Measurements from ENCODE around the gene MPHOSPH9. TPM values are rescaled to one million over a fixed set of nuclear protein-coding genes. Genes with fewer than 3 reads are reported as not detected.
"Not testable (repeated sequence)": the region's sequence is repeated elsewhere in the genome, so short reads cannot be mapped to it uniquely, and the experiment has no call there.

Gene MPHOSPH9
- total RNA-seq, 1 donor = 61.3 TPM

DNA sequence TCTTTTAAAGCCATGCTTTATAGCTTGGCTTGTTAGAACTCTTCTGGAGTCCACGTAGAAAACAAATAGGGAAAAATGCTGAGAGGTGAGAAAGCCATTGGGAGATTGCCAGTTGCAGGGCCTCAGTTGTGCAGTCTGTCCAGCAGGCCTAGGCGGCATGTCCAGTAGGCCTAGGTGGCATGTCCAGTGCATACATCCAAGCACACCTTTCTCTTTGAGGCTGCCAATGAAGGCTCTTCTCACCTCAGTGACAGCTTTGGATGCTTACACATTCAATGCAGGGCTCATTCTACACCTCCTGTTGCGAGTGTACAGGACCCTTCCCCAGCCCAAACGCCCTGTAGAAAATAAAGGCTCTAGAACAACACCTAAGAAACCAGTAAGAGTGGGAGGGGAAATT, 25.7 kb upstream of the MPHOSPH9 start:
- DNase-seq (ENCODE audit: low read depth) = no peak
- no peak overlapping the region for H3K4me3 ChIP-seq (ENCODE audit: low read depth, low read length)
- TF ChIP-seq, protein P1, sequence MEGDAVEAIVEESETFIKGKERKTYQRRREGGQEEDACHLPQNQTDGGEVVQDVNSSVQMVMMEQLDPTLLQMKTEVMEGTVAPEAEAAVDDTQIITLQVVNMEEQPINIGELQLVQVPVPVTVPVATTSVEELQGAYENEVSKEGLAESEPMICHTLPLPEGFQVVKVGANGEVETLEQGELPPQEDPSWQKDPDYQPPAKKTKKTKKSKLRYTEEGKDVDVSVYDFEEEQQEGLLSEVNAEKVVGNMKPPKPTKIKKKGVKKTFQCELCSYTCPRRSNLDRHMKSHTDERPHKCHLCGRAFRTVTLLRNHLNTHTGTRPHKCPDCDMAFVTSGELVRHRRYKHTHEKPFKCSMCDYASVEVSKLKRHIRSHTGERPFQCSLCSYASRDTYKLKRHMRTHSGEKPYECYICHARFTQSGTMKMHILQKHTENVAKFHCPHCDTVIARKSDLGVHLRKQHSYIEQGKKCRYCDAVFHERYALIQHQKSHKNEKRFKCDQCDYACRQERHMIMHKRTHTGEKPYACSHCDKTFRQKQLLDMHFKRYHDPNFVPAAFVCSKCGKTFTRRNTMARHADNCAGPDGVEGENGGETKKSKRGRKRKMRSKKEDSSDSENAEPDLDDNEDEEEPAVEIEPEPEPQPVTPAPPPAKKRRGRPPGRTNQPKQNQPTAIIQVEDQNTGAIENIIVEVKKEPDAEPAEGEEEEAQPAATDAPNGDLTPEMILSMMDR (IDR thresholded peaks at IDR 0.05; ENCODE audit: insufficient read depth, low read depth, low read length) = no peak

DNA sequence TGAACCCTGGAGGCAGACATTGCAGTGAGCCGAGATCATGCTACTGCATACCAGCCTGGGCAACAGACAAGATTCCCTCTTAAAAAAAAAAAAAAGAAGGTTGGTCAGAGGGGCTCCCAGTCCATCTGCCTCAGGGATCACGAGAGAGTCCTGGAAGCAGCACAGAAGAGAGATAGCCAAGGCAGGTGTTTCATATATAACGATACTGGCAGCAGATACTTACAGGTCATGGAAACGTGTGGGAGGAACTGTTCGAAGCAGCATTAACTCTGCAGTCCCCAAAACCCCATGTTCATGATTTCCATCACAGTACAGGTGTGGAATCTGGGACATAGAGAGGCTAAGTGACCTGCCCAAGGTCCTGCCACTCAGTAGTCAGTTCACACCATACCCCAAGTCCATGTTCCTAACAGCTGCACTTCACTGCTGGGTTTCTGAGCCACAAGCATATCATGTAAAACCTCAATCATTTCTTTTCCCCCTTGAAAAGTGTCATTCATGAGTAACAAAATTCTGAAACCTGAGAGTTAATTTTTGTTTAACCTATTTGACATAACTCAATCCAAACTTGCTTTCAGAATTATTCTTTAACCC, 22.0 kb upstream of the MPHOSPH9 start:
- H3K4me3 ChIP-seq (ENCODE audit: low read depth, low read length) = no peak overlapping the region
- TF ChIP-seq, protein P1 (IDR thresholded peaks at IDR 0.05; ENCODE audit: insufficient read depth, low read depth, low read length) = no peak
- no peak for DNase-seq (ENCODE audit: low read depth)

DNA sequence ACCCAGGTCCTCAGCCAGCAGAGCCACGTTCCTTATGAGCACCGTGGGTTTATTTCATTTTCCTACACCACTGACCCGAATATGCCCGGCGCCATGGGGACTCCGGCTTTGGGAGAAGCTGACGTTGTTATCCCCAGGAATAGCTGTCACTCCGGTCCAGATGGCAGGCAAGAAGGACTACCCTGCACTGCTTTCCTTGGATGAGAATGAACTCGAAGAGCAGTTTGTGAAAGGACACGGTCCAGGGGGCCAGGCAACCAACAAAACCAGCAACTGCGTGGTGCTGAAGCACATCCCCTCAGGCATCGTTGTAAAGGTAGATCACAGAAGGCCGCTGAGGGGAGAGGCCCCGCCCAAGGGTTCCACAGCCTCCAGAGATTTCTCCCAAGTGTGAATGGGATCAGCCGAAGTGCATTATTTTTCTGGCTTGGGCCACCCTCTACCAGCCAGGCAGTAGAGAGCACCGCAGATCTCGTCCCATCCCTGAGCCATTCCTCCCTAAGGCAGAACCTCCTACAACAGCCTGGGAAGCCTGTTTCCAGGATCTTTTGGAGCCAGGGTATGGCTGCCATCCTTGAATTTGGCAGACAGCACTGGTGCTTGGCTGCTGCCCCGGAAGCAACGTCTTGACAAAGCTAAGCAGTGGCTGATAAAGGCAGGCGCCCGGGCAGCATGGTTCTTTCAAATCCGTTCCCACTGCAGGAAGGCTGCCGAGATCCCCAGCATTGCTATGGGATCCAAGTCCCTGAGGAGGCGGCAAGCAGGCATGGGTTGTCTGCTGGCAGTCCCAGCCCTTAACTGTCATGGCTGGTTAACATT, 20.9 kb upstream of the MPHOSPH9 start:
- H3K4me3 ChIP-seq (ENCODE audit: low read depth, low read length) = no peak overlapping the region
- no peak for DNase-seq (ENCODE audit: low read depth)
- TF ChIP-seq, protein P1 (IDR thresholded peaks at IDR 0.05; ENCODE audit: insufficient read depth, low read depth, low read length) = no peak

DNA sequence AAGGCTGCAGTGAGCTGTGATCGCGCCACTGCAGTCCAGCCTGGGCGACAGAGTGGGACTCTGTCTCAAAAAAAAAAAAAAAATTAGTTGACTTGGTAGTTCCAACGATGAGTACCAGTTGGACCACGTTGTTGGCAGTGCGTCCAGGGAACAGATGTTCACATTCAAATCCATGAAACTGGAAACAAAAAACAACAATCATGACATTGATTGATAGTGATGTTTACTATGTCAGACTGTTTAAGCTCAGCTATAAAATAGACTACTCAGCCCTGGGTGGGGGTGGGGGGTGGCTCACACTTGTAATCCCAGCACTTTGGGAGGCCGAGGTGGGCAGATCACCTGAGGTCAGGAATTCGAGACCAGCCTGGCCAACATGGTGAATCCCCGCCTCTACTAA, 19.4 kb upstream of the MPHOSPH9 start:
- not testable (repeated sequence) for DNase-seq (ENCODE audit: low read depth); H3K4me3 ChIP-seq (ENCODE audit: low read depth, low read length)

DNA sequence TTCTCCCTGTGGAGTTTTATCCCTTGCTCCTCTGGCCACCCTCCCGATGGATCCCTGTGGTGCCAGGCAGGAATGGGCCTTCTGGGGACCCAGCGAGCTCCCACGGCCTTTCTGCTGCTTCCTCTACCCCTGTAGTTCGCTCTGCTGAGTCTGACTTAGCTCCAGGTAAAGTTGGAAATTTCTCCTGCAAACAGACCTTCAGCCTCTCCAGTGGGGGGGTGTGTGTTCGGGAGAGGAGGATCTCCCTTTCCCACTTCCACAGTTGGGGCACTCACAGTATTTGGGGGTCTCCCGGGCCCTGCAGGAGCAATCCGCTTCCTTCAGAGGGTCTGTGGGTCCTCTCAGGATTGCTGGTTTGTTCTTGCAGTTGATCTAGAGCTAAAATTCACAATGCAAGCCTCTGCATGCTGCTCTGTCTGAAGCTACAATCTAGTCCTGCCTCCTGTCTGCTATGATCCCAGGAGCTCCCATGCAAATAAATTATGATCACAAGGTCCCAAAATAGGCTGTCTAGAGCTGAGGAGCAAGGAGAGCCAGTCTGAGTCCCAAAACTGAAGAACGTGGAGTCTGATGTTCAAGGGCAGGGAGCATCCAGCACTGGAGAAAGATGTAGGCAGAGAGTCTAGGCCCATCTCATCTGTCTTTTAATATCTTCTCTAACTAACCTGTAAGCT, 18.6 kb upstream of the MPHOSPH9 start:
- TF ChIP-seq, protein P1 (IDR thresholded peaks at IDR 0.05; ENCODE audit: insufficient read depth, low read depth, low read length) = no peak
- DNase-seq (ENCODE audit: low read depth) = no peak
- H3K4me3 ChIP-seq (ENCODE audit: low read depth, low read length) = no peak overlapping the region

DNA sequence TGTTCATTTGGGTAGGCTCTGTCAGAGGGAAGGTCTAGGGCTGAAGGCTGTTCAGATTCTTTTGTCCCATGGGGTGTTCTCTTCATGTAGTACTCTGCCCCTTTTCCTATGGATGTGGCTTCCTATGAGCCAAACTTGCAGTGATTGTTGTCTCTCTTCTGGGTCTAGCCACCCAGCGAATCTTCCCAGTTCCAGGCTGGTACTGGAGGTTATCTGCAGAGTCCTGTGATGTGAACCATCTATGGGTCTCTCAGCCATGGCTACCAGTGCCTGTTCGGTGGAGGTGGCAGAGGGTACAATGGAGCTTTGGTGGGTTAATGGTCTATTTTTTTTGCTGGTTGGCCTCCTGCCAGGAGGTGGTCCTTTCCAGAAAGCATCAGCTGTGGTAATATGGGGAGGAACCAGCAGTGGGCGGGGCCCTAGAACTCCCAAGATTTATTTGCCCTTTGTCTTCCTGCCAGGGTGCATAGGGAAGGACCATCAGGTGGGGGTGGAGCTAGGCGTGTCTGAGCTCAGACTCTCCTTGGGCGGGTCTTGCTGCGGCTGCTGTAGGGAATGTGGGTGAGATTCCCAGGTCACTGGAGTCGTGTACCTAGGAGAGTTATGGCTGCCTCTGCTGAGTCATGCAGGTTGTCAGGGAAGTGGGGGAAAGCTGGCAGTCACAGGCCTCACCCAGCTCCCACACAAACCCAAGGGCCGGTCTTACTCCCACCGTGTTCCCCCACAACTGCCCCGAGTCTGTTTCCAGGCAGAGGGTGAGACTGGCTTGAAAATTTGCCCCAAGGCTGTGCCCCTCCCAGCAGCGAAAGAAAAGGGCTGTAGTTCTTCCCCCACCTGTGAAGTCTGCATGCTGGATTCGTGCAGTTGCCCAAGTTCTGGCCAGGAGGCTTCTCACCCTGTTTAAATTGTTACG, 17.8 kb upstream of the MPHOSPH9 start:
- no peak overlapping the region for H3K4me3 ChIP-seq (ENCODE audit: low read depth, low read length)
- TF ChIP-seq, protein P1 (IDR thresholded peaks at IDR 0.05; ENCODE audit: insufficient read depth, low read depth, low read length) = no peak
- DNase-seq (ENCODE audit: low read depth) = no peak

DNA sequence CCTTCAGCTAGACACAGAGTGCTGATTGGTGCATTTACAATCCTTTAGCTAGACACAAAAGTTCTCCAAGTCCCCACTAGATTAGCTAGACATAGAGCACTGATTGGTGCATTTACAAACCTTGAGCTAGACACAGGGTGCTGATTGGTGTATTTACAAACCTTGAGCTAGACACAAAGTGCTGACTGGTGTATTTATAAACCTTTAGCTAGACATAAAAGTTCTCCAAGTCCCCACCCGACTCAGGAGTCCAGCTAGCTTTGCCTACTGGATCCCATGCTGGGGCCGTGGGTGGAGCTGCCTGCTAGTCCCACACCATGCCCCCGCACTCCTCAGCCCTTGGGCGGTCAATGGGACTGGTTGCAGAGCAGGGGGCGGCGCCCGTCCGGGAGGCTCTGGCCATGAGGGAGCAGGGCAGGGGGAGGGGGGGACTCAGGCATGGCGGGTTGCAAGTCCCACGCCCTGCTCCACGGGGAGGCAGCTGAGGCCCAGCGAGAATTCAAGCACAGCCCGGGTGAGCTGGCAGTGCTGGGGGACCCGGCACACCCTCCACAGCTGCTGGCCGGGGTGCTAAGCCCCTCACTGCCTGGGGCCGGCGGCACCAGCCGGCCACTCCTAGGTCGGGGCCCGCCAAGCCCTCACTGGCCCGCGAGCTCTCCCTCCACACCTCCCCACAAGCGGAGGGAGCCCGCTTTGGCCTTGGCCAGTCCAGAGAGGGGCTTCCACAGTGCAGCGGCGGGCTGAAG, 16.2 kb upstream of the MPHOSPH9 start:
- H3K4me3 ChIP-seq (ENCODE audit: low read depth, low read length); DNase-seq (ENCODE audit: low read depth): not testable (repeated sequence)

DNA sequence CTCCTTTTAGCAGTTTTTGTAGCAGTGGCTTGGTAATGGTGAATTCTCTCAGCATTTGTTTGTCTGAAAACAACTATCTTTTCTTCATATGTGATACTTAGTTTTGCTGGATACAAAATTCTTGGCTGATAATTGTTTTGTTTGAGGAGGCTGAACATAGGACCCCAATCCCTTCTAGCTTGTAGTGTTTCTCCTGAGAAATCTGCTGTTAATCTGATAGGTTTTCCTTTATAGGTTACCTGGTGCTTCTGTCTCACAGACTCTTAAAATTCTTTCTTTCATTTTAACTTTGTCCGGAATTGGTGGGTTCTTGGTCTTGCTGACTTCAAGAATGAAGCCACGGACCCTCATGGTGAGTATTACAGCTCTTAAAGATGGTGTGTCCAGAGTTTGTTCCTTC, 15.2 kb upstream of the MPHOSPH9 start:
- DNase-seq (ENCODE audit: low read depth); H3K4me3 ChIP-seq (ENCODE audit: low read depth, low read length): not testable (repeated sequence)
